ENCODE data around the gene EXOC3.
A peak's percentile ranks its signal among the peaks of the same experiment; 100 is the strongest.

DNA sequence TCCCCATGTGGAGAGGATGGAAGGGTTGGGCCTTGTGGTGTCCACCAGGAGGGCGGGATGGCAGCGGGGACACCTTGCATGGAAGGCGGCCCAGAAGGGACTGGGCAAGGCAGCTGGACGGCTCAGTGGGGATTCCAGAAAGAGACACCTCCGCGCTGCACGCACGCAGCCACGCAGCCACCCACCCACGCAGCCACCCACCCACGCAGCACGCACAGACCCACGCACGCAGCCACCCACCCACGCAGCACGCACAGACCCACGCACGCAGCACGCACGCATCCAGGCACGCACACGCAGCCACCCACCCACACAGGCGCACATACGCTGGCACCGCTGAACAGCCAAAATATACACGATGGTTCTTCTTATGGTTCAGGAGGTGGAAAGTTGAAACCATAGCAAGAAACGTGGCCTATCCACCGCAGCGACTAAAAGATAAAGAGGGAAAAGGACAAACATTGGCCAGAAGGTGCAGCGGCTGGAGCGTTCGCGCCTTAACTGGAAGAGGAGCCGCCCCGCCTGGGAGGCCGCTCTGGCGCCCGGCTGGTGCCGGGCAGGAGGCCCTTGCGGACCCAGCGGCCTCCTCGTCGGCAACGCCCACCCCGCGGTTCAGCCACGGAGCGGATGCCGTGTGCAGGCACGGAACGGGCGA is 22.2 kb upstream of the EXOC3 start:
- TF ChIP-seq, protein P1, sequence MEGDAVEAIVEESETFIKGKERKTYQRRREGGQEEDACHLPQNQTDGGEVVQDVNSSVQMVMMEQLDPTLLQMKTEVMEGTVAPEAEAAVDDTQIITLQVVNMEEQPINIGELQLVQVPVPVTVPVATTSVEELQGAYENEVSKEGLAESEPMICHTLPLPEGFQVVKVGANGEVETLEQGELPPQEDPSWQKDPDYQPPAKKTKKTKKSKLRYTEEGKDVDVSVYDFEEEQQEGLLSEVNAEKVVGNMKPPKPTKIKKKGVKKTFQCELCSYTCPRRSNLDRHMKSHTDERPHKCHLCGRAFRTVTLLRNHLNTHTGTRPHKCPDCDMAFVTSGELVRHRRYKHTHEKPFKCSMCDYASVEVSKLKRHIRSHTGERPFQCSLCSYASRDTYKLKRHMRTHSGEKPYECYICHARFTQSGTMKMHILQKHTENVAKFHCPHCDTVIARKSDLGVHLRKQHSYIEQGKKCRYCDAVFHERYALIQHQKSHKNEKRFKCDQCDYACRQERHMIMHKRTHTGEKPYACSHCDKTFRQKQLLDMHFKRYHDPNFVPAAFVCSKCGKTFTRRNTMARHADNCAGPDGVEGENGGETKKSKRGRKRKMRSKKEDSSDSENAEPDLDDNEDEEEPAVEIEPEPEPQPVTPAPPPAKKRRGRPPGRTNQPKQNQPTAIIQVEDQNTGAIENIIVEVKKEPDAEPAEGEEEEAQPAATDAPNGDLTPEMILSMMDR (IDR thresholded peaks at IDR 0.05 in 2 of 3, conservative IDR thresholded peaks at IDR 0.05 in 1 of 3; ENCODE audit: control insufficient read depth in 2 of 3, extremely low read depth in 1 of 3, insufficient read depth in 1 of 3, low read depth in 3 of 3, low read length in 3 of 3), result no peak
- TF ChIP-seq CREB1 (IDR thresholded peaks at IDR 0.05; ENCODE audit: low read depth) (no peak), RFX5 (IDR thresholded peaks at IDR 0.05; ENCODE audit: low read depth, low read length) (no peak), TCF3 (IDR thresholded peaks at IDR 0.05; ENCODE audit: borderline replicate concordance, insufficient read depth, low read depth, low read length) (peak; percentile 73; the same call in 1 of the 2 replicates), TBL1XR1 (IDR thresholded peaks at IDR 0.05; ENCODE audit: low read depth, low read length) (no peak), ZNF207 (IDR thresholded peaks at IDR 0.05; ENCODE audit: borderline replicate concordance) (no peak), ZNF24 (IDR thresholded peaks at IDR 0.05) (no peak), HCFC1 (IDR thresholded peaks at IDR 0.05; ENCODE audit: low read length) (no peak), TAF1 (IDR thresholded peaks at IDR 0.05; ENCODE audit: borderline replicate concordance, low read depth, low read length) (no peak)
